ENCODE results near the gene NBEAL2. TPM values are rescaled to one million over a fixed set of nuclear protein-coding genes. Genes with fewer than 3 reads are reported as not detected.

Gene NBEAL2
- total RNA-seq, 1 donor from 2014 or later = 14.8 TPM

- H3K79me2 ChIP-seq (ENCODE audit: insufficient read depth, low read length) = no peaks in the 10 kb centered on the region
- Mint-ChIP-seq H3K4me3 (ENCODE audit: unreplicated experiment) (no peak overlapping the region), H3K4me1 (ENCODE audit: low read depth, unreplicated experiment) (no peaks in the 10 kb centered on the region), H3K27me3 (ENCODE audit: low read depth, unreplicated experiment) (peaks cover 4% of the 10 kb centered on the region), H3K36me3 (ENCODE audit: low read depth, unreplicated experiment) (peaks cover 15% of the 10 kb centered on the region), H3K9me3 (ENCODE audit: unreplicated experiment) (peaks cover 2% of the 10 kb centered on the region), H3K27ac (ENCODE audit: unreplicated experiment) (no peak overlapping the region)
- H3K4me2 ChIP-seq (ENCODE audit: low read length) = no peak overlapping the region
- H3K27me3 ChIP-seq (ENCODE audit: insufficient read depth, low read length) = no peaks in the 10 kb centered on the region
- H2AFZ ChIP-seq (ENCODE audit: low read depth, low read length) = no peak overlapping the region
- TF ChIP-seq CTCF (IDR thresholded peaks at IDR 0.05; ENCODE audit: insufficient read depth, low read depth, low read length) = no peak
- TF ChIP-seq EZH2 (IDR thresholded peaks at IDR 0.05; ENCODE audit: insufficient read depth, low read length) = no peak
- no peak for FAIRE-seq
- no peak overlapping the region for H3K27ac ChIP-seq (ENCODE audit: low read depth, low read length)
- H3K9ac ChIP-seq (ENCODE audit: low read length) = no peak overlapping the region
- H4K20me1 ChIP-seq (ENCODE audit: insufficient read depth, low read length) = no peaks in the 10 kb centered on the region
- no peak for DNase-seq (ENCODE audit: low read depth)
- no peaks in the 10 kb centered on the region for H3K36me3 ChIP-seq (ENCODE audit: insufficient read depth, low read length)
- no peak overlapping the region for H3K4me3 ChIP-seq (ENCODE audit: insufficient read depth, low read depth, low read length)
- H3K9me3 ChIP-seq (ENCODE audit: insufficient read depth, low read depth, low read length) = no peaks in the 10 kb centered on the region
- peaks cover 4% of the 10 kb centered on the region for H3K4me1 ChIP-seq (ENCODE audit: insufficient read depth, low read length)
These were observed 12.1 kb downstream of the NBEAL2 start for GRCh38 chr3:46991406-46992165.

- no peak overlapping the region for H2AFZ ChIP-seq (ENCODE audit: low read depth, low read length)
- no peaks in the 10 kb centered on the region for H3K36me3 ChIP-seq (ENCODE audit: insufficient read depth, low read length)
- H3K27ac ChIP-seq (ENCODE audit: low read depth, low read length) = no peak overlapping the region
- H3K4me1 Mint-ChIP-seq (ENCODE audit: low read depth, unreplicated experiment) = peaks cover 2% of the 10 kb centered on the region
- no peaks in the 10 kb centered on the region for H3K79me2 ChIP-seq (ENCODE audit: insufficient read depth, low read length)
- H3K27me3 Mint-ChIP-seq (ENCODE audit: low read depth, unreplicated experiment) = peaks cover 7% of the 10 kb centered on the region
- H3K27ac Mint-ChIP-seq (ENCODE audit: unreplicated experiment) = no peak overlapping the region
- no peaks in the 10 kb centered on the region for H3K9me3 ChIP-seq (ENCODE audit: insufficient read depth, low read depth, low read length)
- no peaks in the 10 kb centered on the region for H4K20me1 ChIP-seq (ENCODE audit: insufficient read depth, low read length)
- H3K4me2 ChIP-seq (ENCODE audit: low read length) = no peak overlapping the region
- DNase-seq (ENCODE audit: low read depth) (no peak), FAIRE-seq (no peak)
- H3K4me3 Mint-ChIP-seq (ENCODE audit: unreplicated experiment) = no peak overlapping the region
- TF ChIP-seq EZH2 (IDR thresholded peaks at IDR 0.05; ENCODE audit: insufficient read depth, low read length) = no peak
- TF ChIP-seq CTCF (IDR thresholded peaks at IDR 0.05; ENCODE audit: insufficient read depth, low read depth, low read length) = no peak
- no peak overlapping the region for H3K4me3 ChIP-seq (ENCODE audit: insufficient read depth, low read depth, low read length)
- no peak overlapping the region for H3K9ac ChIP-seq (ENCODE audit: low read length)
- peaks cover 2% of the 10 kb centered on the region for H3K9me3 Mint-ChIP-seq (ENCODE audit: unreplicated experiment)
- peaks cover 15% of the 10 kb centered on the region for H3K36me3 Mint-ChIP-seq (ENCODE audit: low read depth, unreplicated experiment)
- H3K27me3 ChIP-seq (ENCODE audit: insufficient read depth, low read length) = no peaks in the 10 kb centered on the region
- peaks cover 4% of the 10 kb centered on the region for H3K4me1 ChIP-seq (ENCODE audit: insufficient read depth, low read length)
These were observed 12.8 kb downstream of the NBEAL2 start for GRCh38 chr3:46992231-46992630.

- no peaks in the 10 kb centered on the region for H3K4me1 ChIP-seq (ENCODE audit: insufficient read depth, low read length)
- H3K36me3 Mint-ChIP-seq (ENCODE audit: low read depth, unreplicated experiment) = peaks cover 15% of the 10 kb centered on the region
- H3K4me2 ChIP-seq (ENCODE audit: low read length) = no peak overlapping the region
- no peak overlapping the region for H3K4me3 Mint-ChIP-seq (ENCODE audit: unreplicated experiment)
- no peaks in the 10 kb centered on the region for H4K20me1 ChIP-seq (ENCODE audit: insufficient read depth, low read length)
- no peak overlapping the region for H3K9ac ChIP-seq (ENCODE audit: low read length)
- no peak overlapping the region for H2AFZ ChIP-seq (ENCODE audit: low read depth, low read length)
- H3K9me3 ChIP-seq (ENCODE audit: insufficient read depth, low read depth, low read length) = no peaks in the 10 kb centered on the region
- no peak overlapping the region for H3K27ac ChIP-seq (ENCODE audit: low read depth, low read length)
- peaks cover 2% of the 10 kb centered on the region for H3K4me1 Mint-ChIP-seq (ENCODE audit: low read depth, unreplicated experiment)
- TF ChIP-seq CTCF (IDR thresholded peaks at IDR 0.05; ENCODE audit: insufficient read depth, low read depth, low read length) = no peak
- no peak for TF ChIP-seq EZH2 (IDR thresholded peaks at IDR 0.05; ENCODE audit: insufficient read depth, low read length)
- H3K4me3 ChIP-seq (ENCODE audit: insufficient read depth, low read depth, low read length) = no peak overlapping the region
- peaks cover 2% of the 10 kb centered on the region for H3K9me3 Mint-ChIP-seq (ENCODE audit: unreplicated experiment)
- H3K27me3 ChIP-seq (ENCODE audit: insufficient read depth, low read length) = no peaks in the 10 kb centered on the region
- peaks cover 8% of the 10 kb centered on the region for H3K27me3 Mint-ChIP-seq (ENCODE audit: low read depth, unreplicated experiment)
- H3K27ac Mint-ChIP-seq (ENCODE audit: unreplicated experiment) = no peak overlapping the region
- no peaks in the 10 kb centered on the region for H3K79me2 ChIP-seq (ENCODE audit: insufficient read depth, low read length)
- no peaks in the 10 kb centered on the region for H3K36me3 ChIP-seq (ENCODE audit: insufficient read depth, low read length)
- no peak for FAIRE-seq
- DNase-seq (ENCODE audit: low read depth) = no peak
These were observed 13.8 kb downstream of the NBEAL2 start for GRCh38 chr3:46993292-46993691.

All from astrocyte (in vitro differentiated cells and primary cell).